Stimulated activated CD4-positive, alpha-beta T cell treated with anti-CD3 and anti-CD28 coated beads, TNF-alpha, amount 100 ng/mL, for 1 hour (primary cell): Measurements from ENCODE around the gene DYRK1A.
"Not testable (repeated sequence)": the region's sequence is repeated elsewhere in the genome, so short reads cannot be mapped to it uniquely, and the experiment has no call there.

Experiments used
- DNase-seq, 3 donors: peaks; one replicate each; pipeline ENCODE4 v3.0.0-alpha.2; 2020; ENCODE audit warnings: low read depth in 3 of 3, low spot score in 1 of 3

DYRK1A gene

DNA sequence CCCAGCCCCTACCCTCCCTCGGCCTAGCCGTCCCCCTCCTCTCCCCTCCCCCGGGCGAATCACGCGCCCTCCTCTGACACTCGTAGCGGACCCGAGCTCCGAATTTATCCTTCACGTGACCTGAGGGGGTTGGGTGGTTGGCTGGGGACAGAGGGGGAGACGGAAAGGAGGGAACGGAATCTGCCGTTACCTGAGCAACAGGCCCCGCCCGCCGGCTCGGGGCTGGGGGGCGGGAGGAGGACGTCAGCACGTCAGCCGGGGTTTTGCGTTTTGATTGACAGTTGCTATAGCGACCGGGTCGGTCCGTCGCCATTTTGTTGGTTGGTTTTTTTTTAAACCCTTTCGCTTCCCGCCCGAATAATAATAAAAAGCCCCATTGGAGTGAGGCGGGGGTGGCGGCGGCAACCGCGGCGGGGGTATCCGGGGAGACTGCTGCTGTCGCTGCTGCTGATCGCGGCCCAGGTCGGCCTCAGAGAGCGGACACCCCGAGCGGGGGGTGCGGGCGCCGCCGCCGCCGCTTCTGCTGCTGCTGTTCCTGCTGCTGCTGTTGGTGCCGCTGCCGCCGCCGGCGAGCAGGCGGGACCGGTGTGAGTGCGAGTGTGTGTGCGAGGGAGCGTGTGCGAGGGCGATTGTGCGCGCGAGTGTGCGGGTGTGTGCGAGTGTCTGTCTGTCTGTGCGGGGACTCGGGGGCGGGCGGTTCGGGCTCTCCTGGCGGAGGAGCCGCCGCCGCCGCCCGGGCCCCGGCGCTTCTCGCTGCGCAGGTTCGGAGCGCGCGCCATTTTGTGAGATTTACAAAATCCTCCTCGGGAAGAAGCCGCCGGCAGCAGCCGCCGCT is at the start of gene DYRK1A:
Gene DYRK1A, plus strand, starts transcription at position 292 of the 835 bp plus-strand sequence. CDS start 53,602 bp downstream, outside the sequence.
- peak; percentile 96 to 97 (median 96) for DNase-seq

DNA sequence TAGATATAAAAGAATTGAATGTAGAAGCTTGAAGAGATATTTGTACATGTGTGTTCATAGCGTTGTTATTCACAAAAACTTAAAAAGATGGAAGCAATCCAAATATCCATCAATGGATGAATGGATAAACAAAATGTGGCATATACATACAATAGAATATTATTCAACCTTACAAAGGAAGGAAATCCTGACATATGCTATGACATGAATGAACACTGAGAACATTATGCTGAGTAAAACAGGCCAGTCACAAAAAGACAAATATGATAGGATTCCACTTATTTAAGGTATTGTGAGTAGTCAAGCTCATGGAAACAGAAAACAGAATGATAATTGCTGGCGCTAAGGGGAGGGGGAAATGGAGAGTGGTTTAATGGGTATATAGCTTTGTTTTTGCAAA is 47.0 kb upstream of the DYRK1A start:
- no peak for DNase-seq

GRCh38 chr21:37322084-37322483 is 44.5 kb upstream of the DYRK1A start:
- no peak for DNase-seq

GRCh38 chr21:37324558-37324957 is 42.0 kb upstream of the DYRK1A start:
- no peak for DNase-seq

DNA sequence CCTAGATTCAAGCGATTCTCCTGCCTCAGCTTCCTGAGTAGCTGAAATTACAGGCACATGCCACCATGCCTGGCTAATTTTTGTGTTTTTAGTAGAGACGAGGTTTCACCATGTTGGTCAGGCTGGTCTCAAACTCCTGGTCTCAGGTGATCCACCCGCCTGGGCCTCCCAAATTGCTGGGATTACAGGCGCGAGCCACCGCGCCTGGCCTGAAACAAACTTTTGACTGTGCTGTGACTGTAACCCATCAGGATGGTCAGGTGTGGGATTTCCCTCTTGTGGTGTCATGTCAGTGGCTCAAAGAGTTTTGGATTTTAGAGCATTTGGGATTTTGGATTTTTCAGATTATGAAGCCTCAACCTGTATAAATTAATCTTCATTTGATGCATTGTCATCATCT is 38.4 kb upstream of the DYRK1A start:
- not testable (repeated sequence) for DNase-seq

DNA sequence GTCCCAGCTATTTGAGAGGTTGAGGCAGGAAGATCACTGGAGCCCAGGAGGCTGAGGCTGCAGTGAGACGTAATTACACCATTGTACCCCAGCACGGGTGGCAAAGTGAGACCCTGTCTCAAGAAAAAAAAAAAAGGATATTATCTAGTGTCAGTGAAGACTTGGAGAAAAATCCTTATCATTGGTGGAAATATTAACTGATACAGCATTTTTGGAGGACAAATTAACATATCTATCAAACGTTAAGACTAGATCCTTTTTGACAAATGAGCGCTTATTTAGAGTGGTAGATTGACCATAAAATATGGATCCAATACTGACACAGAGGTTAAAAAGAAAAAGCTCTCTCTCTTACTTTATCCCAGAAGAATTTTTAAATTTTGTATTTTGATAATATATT is 35.2 kb upstream of the DYRK1A start:
- DNase-seq = no peak

GRCh38 chr21:37335053-37335452 is 31.5 kb upstream of the DYRK1A start:
- DNase-seq = no peak

DNA sequence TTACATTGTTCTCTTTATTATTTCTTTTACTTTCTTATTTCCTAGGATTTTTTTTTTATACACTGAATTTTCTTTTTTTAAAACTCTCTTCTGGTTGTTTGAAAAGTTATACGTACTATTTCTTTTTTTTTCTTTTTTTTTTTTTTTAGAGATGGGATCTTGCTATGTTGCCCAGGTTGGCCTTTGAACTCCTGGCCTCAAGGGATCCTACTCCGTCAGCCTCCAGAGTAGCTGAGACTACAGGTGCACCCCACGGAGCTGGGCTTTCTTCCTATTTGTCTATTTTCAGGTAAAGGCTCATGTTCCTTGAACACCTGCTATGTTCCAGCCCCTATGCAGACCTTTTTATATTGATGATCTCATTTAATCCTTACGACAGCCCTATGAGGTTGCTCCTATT is 29.4 kb upstream of the DYRK1A start:
- no peak for DNase-seq

DNA sequence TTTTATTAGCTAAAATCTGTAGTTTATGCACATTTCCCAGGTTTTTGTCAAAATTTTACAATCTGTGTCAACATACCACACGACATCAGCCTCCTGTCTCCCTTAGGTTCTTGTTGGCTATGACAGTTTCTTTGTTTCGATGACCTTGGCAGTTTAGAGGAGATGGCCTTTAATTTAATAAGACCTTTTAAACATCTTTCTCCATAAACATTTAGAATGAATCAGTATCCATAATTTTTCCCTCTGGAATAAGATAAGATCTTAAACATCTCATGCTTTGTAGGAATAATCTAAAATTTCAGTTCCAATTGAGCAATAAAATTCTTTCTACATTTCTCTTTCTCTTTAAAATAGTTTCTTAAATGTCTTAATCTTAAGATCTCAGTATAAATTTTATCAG is 28.7 kb upstream of the DYRK1A start:
- DNase-seq = no peak

DNA sequence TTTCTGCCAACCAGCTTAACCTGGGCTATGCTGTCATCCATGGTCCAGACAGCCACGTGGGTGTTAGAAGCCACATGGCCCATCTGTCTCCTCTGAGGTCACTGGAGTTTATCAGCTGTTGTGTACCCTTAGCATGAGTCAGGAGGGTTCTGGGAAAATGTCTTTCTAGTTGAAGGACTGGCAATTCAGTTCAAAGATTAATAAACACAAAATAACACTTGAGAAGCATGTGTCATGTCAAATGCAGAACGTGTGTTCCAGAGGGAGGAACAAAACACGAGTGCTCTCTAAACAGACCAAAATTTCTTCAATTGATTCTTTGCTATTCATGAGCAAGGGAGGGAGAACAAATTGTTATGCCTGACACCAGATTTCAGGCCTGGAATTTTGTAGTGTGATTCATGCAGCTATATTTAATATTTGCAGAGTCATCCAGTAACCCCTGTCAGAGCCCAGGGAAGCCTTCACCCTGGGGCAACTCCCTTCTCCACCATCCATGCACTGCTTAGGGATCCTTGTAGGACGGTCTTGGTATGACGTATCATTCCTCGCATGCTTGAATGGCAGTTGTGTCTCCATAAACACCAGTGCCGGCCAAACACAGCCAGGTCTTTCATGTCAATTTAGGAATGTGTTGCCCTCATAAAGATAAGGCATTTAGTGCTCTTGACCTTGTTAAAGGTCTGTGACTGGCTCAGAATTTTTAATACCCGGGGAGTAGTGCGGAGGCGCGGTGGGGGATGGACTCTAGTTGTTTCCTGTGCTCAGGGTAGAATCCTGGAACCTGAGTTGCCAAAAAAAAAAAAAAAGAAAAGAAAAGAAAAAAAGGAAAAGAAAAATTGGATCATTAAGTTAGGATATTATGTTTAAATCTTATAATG is 27.7 kb upstream of the DYRK1A start:
- no peak for DNase-seq

DNA sequence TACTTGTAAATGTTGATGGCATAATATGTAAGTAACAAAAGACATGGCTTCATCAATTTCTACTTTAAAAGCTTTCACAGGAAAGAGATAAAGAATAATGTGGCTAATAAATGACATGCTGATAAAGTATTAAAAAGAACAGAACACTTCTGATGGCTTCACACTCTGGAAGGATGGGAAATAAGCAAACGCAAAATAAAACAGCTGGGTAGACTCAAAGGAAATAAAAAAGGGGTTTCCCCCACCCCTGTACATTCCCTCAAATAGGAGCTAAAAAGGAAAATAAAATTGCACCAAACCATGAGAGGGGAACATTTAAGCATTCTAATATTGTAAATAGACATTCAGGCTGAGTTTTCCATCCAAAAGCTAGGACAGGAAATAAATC is 27.0 kb upstream of the DYRK1A start:
- DNase-seq = no peak

DNA sequence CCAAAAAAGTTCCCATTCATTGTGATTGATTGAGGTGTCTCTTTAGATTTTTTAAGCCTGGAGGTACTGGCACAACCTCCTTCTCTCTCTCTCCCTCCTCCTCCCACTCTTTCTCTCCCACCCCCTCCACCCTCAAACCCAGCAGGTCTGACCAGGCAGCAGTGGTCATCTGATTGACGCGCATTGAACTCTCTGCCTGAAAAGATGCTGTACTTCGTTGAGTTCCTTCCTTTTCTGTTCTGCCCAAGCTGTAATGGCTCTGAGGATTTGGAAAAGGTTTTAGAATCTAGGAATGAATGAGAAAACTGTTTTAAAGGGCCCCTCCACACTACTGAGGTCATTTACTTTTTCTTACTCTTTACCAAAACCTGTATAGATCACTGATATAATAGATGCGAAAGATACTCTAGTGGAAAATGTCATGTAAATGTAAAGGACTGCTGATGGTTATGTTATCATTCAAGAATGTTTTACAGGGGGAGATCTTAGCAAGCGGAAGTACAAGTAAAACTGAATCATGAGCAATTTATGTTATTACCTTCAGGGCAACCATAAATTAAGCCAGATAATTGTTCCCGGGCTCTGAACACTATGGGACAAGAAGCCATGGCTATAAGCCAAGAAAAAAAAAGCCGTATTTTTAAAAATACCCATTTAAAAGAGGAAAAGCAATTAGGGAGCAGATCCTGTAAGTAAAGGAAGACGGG is 25.2 kb upstream of the DYRK1A start:
- no peak for DNase-seq

- no peak for DNase-seq
These were observed 24.4 kb upstream of the DYRK1A start for GRCh38 chr21:37342046-37342632.

GRCh38 chr21:37346841-37347430 is 19.6 kb upstream of the DYRK1A start:
- no peak for DNase-seq

- DNase-seq = no peak
These were observed 17.9 kb upstream of the DYRK1A start for GRCh38 chr21:37348664-37349063.

- DNase-seq = no peak
These were observed 16.1 kb upstream of the DYRK1A start for GRCh38 chr21:37350472-37350871.

GRCh38 chr21:37356706-37357105 is 9.9 kb upstream of the DYRK1A start:
- no peak for DNase-seq

- DNase-seq = no peak
These were observed 8.9 kb upstream of the DYRK1A start for GRCh38 chr21:37357691-37358090.

DNA sequence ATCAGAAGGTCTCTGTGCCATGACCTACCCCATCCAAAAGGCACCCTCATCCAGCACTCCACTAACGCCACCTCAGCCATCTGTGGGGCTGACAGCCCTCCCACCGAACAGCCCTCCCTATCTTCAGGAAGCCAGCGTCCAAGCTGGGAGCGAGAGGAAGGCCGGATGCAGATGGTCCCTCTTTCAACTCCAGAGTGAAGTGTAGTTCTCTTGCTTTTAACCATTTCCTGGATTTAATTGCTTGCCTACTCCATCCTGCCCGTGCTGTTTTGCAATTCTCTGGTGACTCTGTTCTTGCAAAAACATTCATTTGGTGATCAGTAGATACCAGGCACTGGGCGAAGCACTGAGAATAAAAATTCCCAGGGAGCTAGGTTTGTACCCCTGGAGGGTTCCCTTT is 8.2 kb upstream of the DYRK1A start:
- no peak for DNase-seq

GRCh38 chr21:37363936-37364335 is 2.6 kb upstream of the DYRK1A start:
- no peak for DNase-seq

DNA sequence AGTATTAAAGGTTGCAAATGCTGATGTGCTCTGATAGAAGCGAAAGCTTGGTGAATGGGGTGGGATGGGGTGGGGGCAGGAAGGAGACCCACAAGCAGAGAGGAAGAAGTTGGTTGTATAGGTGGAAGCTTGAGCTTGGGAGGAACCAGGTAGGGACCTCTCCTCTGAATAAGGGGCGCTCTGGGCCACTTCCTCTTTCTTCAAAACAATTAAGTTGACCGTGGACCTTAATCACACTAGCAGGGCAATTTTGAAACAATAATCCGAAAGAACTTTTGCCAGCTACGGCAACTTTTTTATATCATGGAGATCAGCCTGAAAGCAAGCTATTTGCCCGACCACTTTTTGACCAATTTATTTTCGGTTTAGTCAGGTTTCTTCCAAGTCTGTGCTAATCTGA is 1.9 kb upstream of the DYRK1A start:
- no peak for DNase-seq
